A549 (cell line): Measurements from ENCODE around the gene BLTP2. TPM values are rescaled to one million over a fixed set of nuclear protein-coding genes. Genes with fewer than 3 reads are reported as not detected.
A peak's percentile ranks its signal among the peaks of the same experiment; 100 is the strongest.

Experiments used
- ATAC-seq, 2 experiments: fragments of 200-7000 bp in 1 of 2; fragments of >200 bp in 1 of 2; cut with Nextera tagmentation in 1 of 2; cut with Tn5 transposase in 1 of 2; 3 replicates each; pipeline versions ENCODE4 v1.8.0 to v1.9.1; 2018 to 2020; ENCODE audit warnings: mild to moderate bottlenecking in 1 of 2, moderate library complexity in 1 of 2
- CTCF ChIA-PET: fragments of 300-600 bp; sonication (Branson Sonifier 250); formaldehyde crosslinking; extraction: SDS; loops from one replicate; lab custom pipeline; 2021; ENCODE audit warnings: antibody characterized with exemption, inconsistent platforms; lab: Yijun Ruan, JAX
- POLR2A ChIA-PET: fragments of 350-600 bp; formaldehyde crosslinking; extraction: SDS; loops from one replicate; lab custom pipeline; 2021; ENCODE audit warnings: antibody characterized with exemption, inconsistent platforms; lab: Yijun Ruan, JAX
- DNase-seq, 2 experiments: peaks; one replicate each; pipeline versions ENCODE4 v3.0.0 to v3.0.0-alpha.2; 2011 to 2016; ENCODE audit warnings: low read depth in 1 of 2, low spot score in 1 of 2
- FAIRE-seq: peaks from 2 replicates; lab custom pipeline; 2011; peaks lifted over from hg19 to GRCh38; lab: Jason Lieb, UNC
- H3K27ac ChIP-seq, 2 experiments: fragments of >200 bp; sonication (Bioruptor Twin); formaldehyde crosslinking; 3 replicates each; pipeline ENCODE4 v1.5.1; 2016 to 2017
- H3K4me1 ChIP-seq: fragments of >200 bp; sonication (Bioruptor Twin); formaldehyde crosslinking; 3 replicates; pipeline ENCODE4 v1.6.1; 2016
- H3K4me2 ChIP-seq: fragments of >200 bp; sonication (Bioruptor Twin); formaldehyde crosslinking; 3 replicates; pipeline ENCODE4 v1.6.1; 2016
- H3K4me3 ChIP-seq: fragments of >200 bp; sonication (Bioruptor Twin); formaldehyde crosslinking; 3 replicates; pipeline ENCODE4 v1.5.1; 2016
- H3K9me3 ChIP-seq: fragments of >200 bp; sonication (Bioruptor Twin); formaldehyde crosslinking; 3 replicates; pipeline ENCODE4 v1.6.1; 2016
- CEBPB ChIP-seq, 2 experiments: fragments of >200 bp in 1 of 2; sonication (Bioruptor Twin) in 1 of 2; formaldehyde crosslinking in 1 of 2; IDR thresholded peaks; 2 replicates each; pipeline ENCODE4 v1.6.1; 2012 to 2016
- CHD4 ChIP-seq: fragments of 200-600 bp; sonication (generic); IDR thresholded peaks from 2 replicates; pipeline ENCODE4 v1.6.1; 2016; ENCODE audit warnings: antibody characterized with exemption, mild to moderate bottlenecking, borderline replicate concordance
- EP300 ChIP-seq, 2 experiments: fragments of >200 bp; sonication (Bioruptor Twin); formaldehyde crosslinking; IDR thresholded peaks; 2 replicates in 1 of 2; 3 replicates in 1 of 2; pipeline ENCODE4 v1.6.1; 2016 to 2017
- FOXS1 ChIP-seq: fragments of 250-450 bp; sonication (Bioruptor Pico); IDR thresholded peaks from 2 replicates; pipeline ENCODE4 v1.5.0; 2020; ENCODE audit warnings: mild to moderate bottlenecking, moderate library complexity
- HEYL ChIP-seq: fragments of 250-450 bp; sonication (Bioruptor Pico); IDR thresholded peaks from 2 replicates; pipeline ENCODE4 v1.8.0; 2021; ENCODE audit warnings: mild to moderate bottlenecking, moderate library complexity
- HOXA7 ChIP-seq: fragments of 250-450 bp; sonication (Bioruptor Pico); IDR thresholded peaks from 2 replicates; pipeline ENCODE4 v1.5.0; 2020; ENCODE audit warnings: mild to moderate bottlenecking, moderate library complexity
- KDM5A ChIP-seq: fragments of 200-600 bp; sonication (generic); IDR thresholded peaks from 2 replicates; pipeline ENCODE4 v1.6.1; 2016; ENCODE audit warnings: antibody characterized with exemption, mild to moderate bottlenecking
- MAFK ChIP-seq: fragments of 450-650 bp; IDR thresholded peaks from 2 replicates; pipeline ENCODE4 v1.6.1; 2014; ENCODE audit not compliant: partially characterized antibody
- NFE2L2 ChIP-seq: fragments of 150-350 bp; conservative IDR thresholded peaks from 2 replicates; pipeline ENCODE4 v1.6.1; 2014; ENCODE audit warnings: low read length
- NR3C1 ChIP-seq: fragments of >200 bp; sonication (Bioruptor Twin); formaldehyde crosslinking; IDR thresholded peaks from 3 replicates; pipeline ENCODE4 v1.6.1; 2017
- PHF8 ChIP-seq: fragments of 200-600 bp; sonication (generic); IDR thresholded peaks from 2 replicates; pipeline ENCODE4 v1.6.1; 2016; ENCODE audit warnings: low read depth, mild to moderate bottlenecking, antibody characterized with exemption, moderate library complexity, borderline replicate concordance
- RAD21 ChIP-seq, 2 experiments: fragments of >200 bp in 1 of 2; sonication (Bioruptor Twin) in 1 of 2; formaldehyde crosslinking in 1 of 2; IDR thresholded peaks in 1 of 2; conservative IDR thresholded peaks in 1 of 2; 2 replicates in 1 of 2; 3 replicates in 1 of 2; pipeline ENCODE4 v1.6.1; 2012 to 2018; ENCODE audit warnings: inconsistent platforms in 1 of 2
- RARB ChIP-seq: fragments of 250-450 bp; sonication (Bioruptor Pico); IDR thresholded peaks from 2 replicates; pipeline ENCODE4 v1.8.0; 2021; ENCODE audit warnings: mild to moderate bottlenecking, moderate library complexity
- RNF2 ChIP-seq: fragments of 200-600 bp; sonication (generic); IDR thresholded peaks from 2 replicates; pipeline ENCODE4 v1.6.1; 2016; ENCODE audit warnings: low read depth, mild to moderate bottlenecking, antibody characterized with exemption, moderate library complexity, borderline replicate concordance
- SMC3 ChIP-seq: fragments of >200 bp; sonication (Bioruptor Twin); formaldehyde crosslinking; IDR thresholded peaks from 3 replicates; pipeline ENCODE4 v1.6.1; 2018; ENCODE audit warnings: inconsistent platforms
- SREBF2 ChIP-seq: fragments of 450-650 bp; IDR thresholded peaks from 2 replicates; pipeline ENCODE4 v1.6.1; 2014; ENCODE audit warnings: mild to moderate bottlenecking, moderate library complexity
- ZFP36 ChIP-seq: fragments of 450-650 bp; IDR thresholded peaks from 2 replicates; pipeline ENCODE4 v1.6.1; 2014; ENCODE audit warnings: borderline replicate concordance; ENCODE audit not compliant: partially characterized antibody
- WGBS: methylation state at CpG from one replicate; pipeline ENCODE4 v1.1.6; 2017; ENCODE audit errors: missing lambda C conversion rate; 5-methylcytosine and 5-hydroxymethylcytosine counted together
- polyA plus RNA-seq, 4 experiments: library from polyadenylated mRNA; depleted of rRNA in 3 of 4; stranded (reverse); fragments of >200 nt; fragmentation: RNase III in 1 of 4; extraction: RNeasy Plus Mini Kit Qiagen cat#74134 plus additional on column Dnase treatment in 1 of 4; gene quantifications; 2 replicates in 3 of 4; 3 replicates in 1 of 4; pipeline ENCODE4 v1.2.3, GENCODE V29; 2011 to 2017
- TF ChIP-seq, protein P1 (sequence below): fragments of >200 bp; sonication (Bioruptor Twin); formaldehyde crosslinking; IDR thresholded peaks from 2 replicates; pipeline ENCODE4 v1.6.1; 2016
- TF ChIP-seq, protein P2 (sequence below): fragments of >200 bp; sonication (Bioruptor Twin); formaldehyde crosslinking; IDR thresholded peaks from 3 replicates; pipeline ENCODE4 v1.5.1; 2016
- TF ChIP-seq, protein P3 (sequence below): IDR thresholded peaks from 2 replicates; pipeline ENCODE4 v1.6.1; 2012

The BLTP2 gene
- polyA plus RNA-seq, 2 of the 4 experiments (the other 2 are of a cell fraction), result 81.1 to 150 TPM

DNA sequence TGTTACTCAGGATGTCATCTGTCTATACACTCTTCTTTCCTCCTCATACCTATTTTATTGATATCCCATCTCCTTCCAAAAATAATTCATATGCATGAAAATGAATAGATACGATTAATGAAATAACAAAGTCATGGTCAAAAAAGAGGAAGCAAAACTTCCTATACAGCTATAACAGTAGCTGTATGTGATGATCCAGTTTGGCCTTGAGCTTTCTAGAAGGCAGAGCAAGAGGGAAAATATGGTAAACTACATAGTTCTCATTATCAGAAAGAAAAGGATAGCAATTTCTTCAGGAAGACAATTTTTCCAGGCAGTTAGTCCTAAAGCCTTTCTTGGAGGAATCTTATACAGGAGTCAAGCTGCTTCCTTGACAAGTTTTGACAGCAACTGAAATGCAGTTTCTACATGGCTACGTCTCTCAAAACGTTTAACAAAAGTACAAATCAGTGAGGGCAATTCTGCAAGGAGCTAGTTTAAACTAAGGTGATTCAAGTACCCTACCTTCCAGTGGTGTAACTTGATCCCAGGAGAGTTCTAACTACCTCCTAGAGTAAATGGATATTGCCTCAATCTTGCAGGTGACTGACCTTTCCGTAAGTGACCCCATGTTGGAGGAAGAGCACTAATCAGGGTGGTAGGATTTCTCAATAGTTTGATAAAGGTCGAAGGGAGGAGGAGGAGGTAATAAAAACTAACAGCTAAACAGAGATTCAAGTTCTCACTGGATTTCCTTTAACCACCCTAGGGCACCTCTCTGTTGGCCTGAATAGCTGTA lies 47.2 kb downstream of the BLTP2 start:
- FAIRE-seq (no peak), DNase-seq (no peak), ATAC-seq (no peak)
- TF ChIP-seq HEYL (CRISPR knock-in tag) (no peak), MAFK (no peak), KDM5A (no peak), RNF2 (no peak), SREBF2 (no peak), RARB (CRISPR knock-in tag) (no peak), NR3C1 (no peak), NFE2L2 (no peak), ZFP36 (no peak), SMC3 (no peak), CHD4 (no peak), CEBPB (IDR thresholded peaks at IDR 0.05) (no peak), FOXS1 (CRISPR knock-in tag) (no peak), EP300 (IDR thresholded peaks at IDR 0.05) (no peak), HOXA7 (CRISPR knock-in tag) (no peak), RAD21 (conservative IDR thresholded peaks at IDR 0.05 in 1 of 2, IDR thresholded peaks at IDR 0.05 in 1 of 2) (no peak), PHF8 (no peak)
- TF ChIP-seq, protein P1, sequence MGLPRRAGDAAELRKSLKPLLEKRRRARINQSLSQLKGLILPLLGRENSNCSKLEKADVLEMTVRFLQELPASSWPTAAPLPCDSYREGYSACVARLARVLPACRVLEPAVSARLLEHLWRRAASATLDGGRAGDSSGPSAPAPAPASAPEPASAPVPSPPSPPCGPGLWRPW, result no peak
- TF ChIP-seq, protein P2, sequence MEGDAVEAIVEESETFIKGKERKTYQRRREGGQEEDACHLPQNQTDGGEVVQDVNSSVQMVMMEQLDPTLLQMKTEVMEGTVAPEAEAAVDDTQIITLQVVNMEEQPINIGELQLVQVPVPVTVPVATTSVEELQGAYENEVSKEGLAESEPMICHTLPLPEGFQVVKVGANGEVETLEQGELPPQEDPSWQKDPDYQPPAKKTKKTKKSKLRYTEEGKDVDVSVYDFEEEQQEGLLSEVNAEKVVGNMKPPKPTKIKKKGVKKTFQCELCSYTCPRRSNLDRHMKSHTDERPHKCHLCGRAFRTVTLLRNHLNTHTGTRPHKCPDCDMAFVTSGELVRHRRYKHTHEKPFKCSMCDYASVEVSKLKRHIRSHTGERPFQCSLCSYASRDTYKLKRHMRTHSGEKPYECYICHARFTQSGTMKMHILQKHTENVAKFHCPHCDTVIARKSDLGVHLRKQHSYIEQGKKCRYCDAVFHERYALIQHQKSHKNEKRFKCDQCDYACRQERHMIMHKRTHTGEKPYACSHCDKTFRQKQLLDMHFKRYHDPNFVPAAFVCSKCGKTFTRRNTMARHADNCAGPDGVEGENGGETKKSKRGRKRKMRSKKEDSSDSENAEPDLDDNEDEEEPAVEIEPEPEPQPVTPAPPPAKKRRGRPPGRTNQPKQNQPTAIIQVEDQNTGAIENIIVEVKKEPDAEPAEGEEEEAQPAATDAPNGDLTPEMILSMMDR, result no peak
- TF ChIP-seq, protein P3, sequence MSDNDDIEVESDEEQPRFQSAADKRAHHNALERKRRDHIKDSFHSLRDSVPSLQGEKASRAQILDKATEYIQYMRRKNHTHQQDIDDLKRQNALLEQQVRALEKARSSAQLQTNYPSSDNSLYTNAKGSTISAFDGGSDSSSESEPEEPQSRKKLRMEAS, result no peak
- ChIA-PET POLR2A (no interaction called here), CTCF (interaction anchor here (0.9 to 1.7 kb wide), 8 partner anchors 12 to 104 kb away, joined by 3 to 7 read pairs (median 4); partner anchors contain the start of gene ALDOC)
- WGBS, result 38% methylated on average over 5 of the region's 5 CpGs
- H3K27ac ChIP-seq, result peak overlapping the region; percentile 79 to 88
- H3K4me2 ChIP-seq, result peak overlapping the region; percentile 78
- peaks cover 17% of the 10 kb centered on the region for H3K4me1 ChIP-seq
- peak overlapping the region; percentile 79 for H3K4me3 ChIP-seq
- no peaks in the 10 kb centered on the region for H3K9me3 ChIP-seq

Other genes starting within 250 kb of the BLTP2 start
- gene SLC46A1, start 238.9 kb downstream of the BLTP2 start, polyA plus RNA-seq (2011; rRNA removed), result 12.8 and 21.4 TPM in 2 replicates
- 21.5 to 23.8 TPM (median 23.7 TPM) in 3 replicates for gene SLC46A1, start 238.9 kb downstream of the BLTP2 start, polyA plus RNA-seq (2017; fragmentation: RNase III; extraction: RNeasy Plus Mini Kit Qiagen cat#74134 plus additional on column Dnase treatment)
- 0.06 and 0.16 TPM in 2 replicates for gene SLC13A2, start 171.5 kb downstream of the BLTP2 start, polyA plus RNA-seq (2011; rRNA removed)
- not detected in 3 replicates for gene SLC13A2, start 171.5 kb downstream of the BLTP2 start, polyA plus RNA-seq (2017; fragmentation: RNase III; extraction: RNeasy Plus Mini Kit Qiagen cat#74134 plus additional on column Dnase treatment)
- gene FOXN1, start 138.8 kb downstream of the BLTP2 start, polyA plus RNA-seq (2011; rRNA removed), result not detected in 2 replicates
- not detected in 3 replicates for gene FOXN1, start 138.8 kb downstream of the BLTP2 start, polyA plus RNA-seq (2017; fragmentation: RNase III; extraction: RNeasy Plus Mini Kit Qiagen cat#74134 plus additional on column Dnase treatment)
- 50.5 and 53.5 TPM in 2 replicates for gene UNC119, start 92.5 kb downstream of the BLTP2 start, polyA plus RNA-seq (2011; rRNA removed)
- gene UNC119, start 92.5 kb downstream of the BLTP2 start, polyA plus RNA-seq (2017; fragmentation: RNase III; extraction: RNeasy Plus Mini Kit Qiagen cat#74134 plus additional on column Dnase treatment), result 22.8 to 27.8 TPM (median 26.0 TPM) in 3 replicates
- gene PIGS, start 73.6 kb downstream of the BLTP2 start, polyA plus RNA-seq (2011; rRNA removed), result 50.0 and 53.2 TPM in 2 replicates
- gene PIGS, start 73.6 kb downstream of the BLTP2 start, polyA plus RNA-seq (2017; fragmentation: RNase III; extraction: RNeasy Plus Mini Kit Qiagen cat#74134 plus additional on column Dnase treatment), result 46.6 to 53.3 TPM (median 53.2 TPM) in 3 replicates
- 6.3 and 10.1 TPM in 2 replicates for gene ALDOC, start 68.3 kb downstream of the BLTP2 start, polyA plus RNA-seq (2011; rRNA removed)
- 1.7 to 1.9 TPM (median 1.9 TPM) in 3 replicates for gene ALDOC, start 68.3 kb downstream of the BLTP2 start, polyA plus RNA-seq (2017; fragmentation: RNase III; extraction: RNeasy Plus Mini Kit Qiagen cat#74134 plus additional on column Dnase treatment)
- 111 and 123 TPM in 2 replicates for gene SPAG5, start 46.1 kb downstream of the BLTP2 start, polyA plus RNA-seq (2011; rRNA removed)
- 106 to 111 TPM (median 107 TPM) in 3 replicates for gene SPAG5, start 46.1 kb downstream of the BLTP2 start, polyA plus RNA-seq (2017; fragmentation: RNase III; extraction: RNeasy Plus Mini Kit Qiagen cat#74134 plus additional on column Dnase treatment)
- gene RSKR, start 31.0 kb downstream of the BLTP2 start, polyA plus RNA-seq (2011; rRNA removed), result 18.7 and 22.0 TPM in 2 replicates
- 5.6 to 6.6 TPM (median 5.8 TPM) in 3 replicates for gene RSKR, start 31.0 kb downstream of the BLTP2 start, polyA plus RNA-seq (2017; fragmentation: RNase III; extraction: RNeasy Plus Mini Kit Qiagen cat#74134 plus additional on column Dnase treatment)
- gene SDF2, start 16.7 kb upstream of the BLTP2 start, polyA plus RNA-seq (2011; rRNA removed), result 87.9 and 113 TPM in 2 replicates
- gene SDF2, start 16.7 kb upstream of the BLTP2 start, polyA plus RNA-seq (2017; fragmentation: RNase III; extraction: RNeasy Plus Mini Kit Qiagen cat#74134 plus additional on column Dnase treatment), result 86.0 to 96.4 TPM (median 93.8 TPM) in 3 replicates
- gene SUPT6H, start 17.0 kb upstream of the BLTP2 start, polyA plus RNA-seq (2011; rRNA removed), result 51.4 and 61.0 TPM in 2 replicates
- gene SUPT6H, start 17.0 kb upstream of the BLTP2 start, polyA plus RNA-seq (2017; fragmentation: RNase III; extraction: RNeasy Plus Mini Kit Qiagen cat#74134 plus additional on column Dnase treatment), result 63.8 to 64.6 TPM (median 64.2 TPM) in 3 replicates
- 3.8 and 4.0 TPM in 2 replicates for gene PROCA1, start 66.7 kb upstream of the BLTP2 start, polyA plus RNA-seq (2011; rRNA removed)
- gene PROCA1, start 66.7 kb upstream of the BLTP2 start, polyA plus RNA-seq (2017; fragmentation: RNase III; extraction: RNeasy Plus Mini Kit Qiagen cat#74134 plus additional on column Dnase treatment), result 2.5 to 4.9 TPM (median 4.2 TPM) in 3 replicates
- 288 and 328 TPM in 2 replicates for gene RAB34, start 72.7 kb upstream of the BLTP2 start, polyA plus RNA-seq (2011; rRNA removed)
- 207 to 212 TPM (median 211 TPM) in 3 replicates for gene RAB34, start 72.7 kb upstream of the BLTP2 start, polyA plus RNA-seq (2017; fragmentation: RNase III; extraction: RNeasy Plus Mini Kit Qiagen cat#74134 plus additional on column Dnase treatment)
- 2,521 and 2,887 TPM in 2 replicates for gene RPL23A, start 74.8 kb upstream of the BLTP2 start, polyA plus RNA-seq (2011; rRNA removed)
- 1,026 to 1,151 TPM (median 1,061 TPM) in 3 replicates for gene RPL23A, start 74.8 kb upstream of the BLTP2 start, polyA plus RNA-seq (2017; fragmentation: RNase III; extraction: RNeasy Plus Mini Kit Qiagen cat#74134 plus additional on column Dnase treatment)
- 83.3 and 86.7 TPM in 2 replicates for gene TLCD1, start 81.1 kb upstream of the BLTP2 start, polyA plus RNA-seq (2011; rRNA removed)
- gene TLCD1, start 81.1 kb upstream of the BLTP2 start, polyA plus RNA-seq (2017; fragmentation: RNase III; extraction: RNeasy Plus Mini Kit Qiagen cat#74134 plus additional on column Dnase treatment), result 36.7 to 43.9 TPM (median 37.7 TPM) in 3 replicates
- 5.1 and 7.7 TPM in 2 replicates for gene NEK8, start 83.6 kb upstream of the BLTP2 start, polyA plus RNA-seq (2011; rRNA removed)
- 4.2 to 5.8 TPM (median 5.3 TPM) in 3 replicates for gene NEK8, start 83.6 kb upstream of the BLTP2 start, polyA plus RNA-seq (2017; fragmentation: RNase III; extraction: RNeasy Plus Mini Kit Qiagen cat#74134 plus additional on column Dnase treatment)
- 64.0 and 70.2 TPM in 2 replicates for gene TRAF4, start 98.9 kb upstream of the BLTP2 start, polyA plus RNA-seq (2011; rRNA removed)
- 65.0 to 68.2 TPM (median 66.0 TPM) in 3 replicates for gene TRAF4, start 98.9 kb upstream of the BLTP2 start, polyA plus RNA-seq (2017; fragmentation: RNase III; extraction: RNeasy Plus Mini Kit Qiagen cat#74134 plus additional on column Dnase treatment)
- gene FAM222B, start 197.6 kb upstream of the BLTP2 start, polyA plus RNA-seq (2011; rRNA removed), result 10.7 and 15.3 TPM in 2 replicates
- gene FAM222B, start 197.6 kb upstream of the BLTP2 start, polyA plus RNA-seq (2017; fragmentation: RNase III; extraction: RNeasy Plus Mini Kit Qiagen cat#74134 plus additional on column Dnase treatment), result 14.3 to 15.6 TPM (median 14.7 TPM) in 3 replicates
- 88.3 and 123 TPM in 2 replicates for gene ERAL1, start 209.9 kb upstream of the BLTP2 start, polyA plus RNA-seq (2011; rRNA removed)
- 78.8 to 80.2 TPM (median 78.9 TPM) in 3 replicates for gene ERAL1, start 209.9 kb upstream of the BLTP2 start, polyA plus RNA-seq (2017; fragmentation: RNase III; extraction: RNeasy Plus Mini Kit Qiagen cat#74134 plus additional on column Dnase treatment)